Measurements from ENCODE around the gene PLEKHA6. TPM values are rescaled to one million over a fixed set of nuclear protein-coding genes. Genes with fewer than 3 reads are reported as not detected.

Gene PLEKHA6
- total RNA-seq, 1 experiment from 2014 or later = 2.1 TPM

GRCh38 chr1:204194080-204194479, 165.6 kb downstream of the PLEKHA6 start:
- Mint-ChIP-seq H3K27me3 (ENCODE audit: low read depth) (peaks cover 52% of the 10 kb centered on the region), H3K9me3 (peaks cover 0 to 5% of the 10 kb centered on the region in 2 experiments; a peak in 1 of 5 replicates), H3K36me3 (ENCODE audit: insufficient read depth in 1 of 3, low read depth in 3 of 3) (no peaks in the 10 kb centered on the region; a peak in 2 of 7 replicates), H3K4me1 (peaks cover 12 to 22% of the 10 kb centered on the region in 2 experiments), H3K4me3 (no peak overlapping the region), H3K27ac (no peak overlapping the region)
- Histone ChIP-seq H2BK20ac (ENCODE audit: low read depth, low read length, poor library complexity, severe bottlenecking) (no peak overlapping the region), H3K9me3 (ENCODE audit: control insufficient read depth, low read depth, low read length) (no peaks in the 10 kb centered on the region), H3K23me2 (ENCODE audit: insufficient read length, low read depth, low read length, poor library complexity, severe bottlenecking) (no peaks in the 10 kb centered on the region), H3K4ac (ENCODE audit: low read depth, low read length) (no peak overlapping the region), H3K4me1 (ENCODE audit: insufficient read depth, low read length) (no peaks in the 10 kb centered on the region; the same call in 1 of the 2 replicates), H3T11ph (ENCODE audit: low read length) (no peak overlapping the region), H3K79me2 (ENCODE audit: insufficient read depth, low read length) (no peaks in the 10 kb centered on the region), H3K56ac (ENCODE audit: insufficient read length, low read depth, low read length) (no peak overlapping the region), H4K20me1 (ENCODE audit: control insufficient read depth, insufficient read depth, insufficient read length) (no peaks in the 10 kb centered on the region), H2AFZ (ENCODE audit: low read length) (no peak overlapping the region), H4K5ac (ENCODE audit: insufficient read length, low read depth, low read length) (no peak overlapping the region), H2AK5ac (ENCODE audit: insufficient read length, low read length) (no peak overlapping the region), H4K91ac (ENCODE audit: insufficient read length, low read depth, low read length) (no peak overlapping the region), H3K18ac (ENCODE audit: insufficient read length, low read depth, low read length) (no peak overlapping the region), H2BK120ac (ENCODE audit: low read depth, low read length, poor library complexity, severe bottlenecking) (no peak overlapping the region), H3K4me2 (ENCODE audit: insufficient read depth, insufficient read length, low read length) (no peak overlapping the region), H2BK15ac (ENCODE audit: low read depth, low read length) (no peak overlapping the region), H3K9ac (ENCODE audit: extremely low read depth, insufficient read length, low read length) (no peak overlapping the region), H2BK12ac (ENCODE audit: insufficient read length, low read depth, low read length) (no peak overlapping the region), H3K79me1 (ENCODE audit: insufficient read depth, low read depth, low read length, poor library complexity, severe bottlenecking) (no peaks in the 10 kb centered on the region), H4K8ac (replicated peaks; ENCODE audit: insufficient read length, low read depth, low read length) (no peak overlapping the region), H3K23ac (ENCODE audit: insufficient read length, low read depth, low read length) (no peak overlapping the region), H3K27ac (ENCODE audit: insufficient read length, low read depth, low read length) (no peak overlapping the region), H3K14ac (ENCODE audit: insufficient read depth, low read length) (no peak overlapping the region), H2BK5ac (ENCODE audit: insufficient read length, low read length) (no peak overlapping the region), H3K27me3 (ENCODE audit: insufficient read depth, low read length) (peaks cover 2% of the 10 kb centered on the region; the same call in 1 of the 2 replicates)
- no CpG with 5 or more reads among the region's 2 CpGs for WGBS (ENCODE audit: extremely low coverage, insufficient read length, low lambda C conversion rate)
- DNase-seq = no peak
- no peak for TF ChIP-seq CTCF (conservative IDR thresholded peaks at IDR 0.05)
